UCSD-AML1 (cell line): Measurements from ENCODE around the gene NTM.

ENCODE experiments used
- DNase-seq: peaks from one replicate; lab custom pipeline; 2025; ENCODE audit not compliant: unreplicated experiment; lab: John Stamatoyannopoulos, UW

Gene NTM

GRCh38 chr11:131633921-131634715 lies 263.7 kb downstream of the NTM start:
- no peak for DNase-seq

GRCh38 chr11:131637469-131638175 lies 267.2 kb downstream of the NTM start:
- DNase-seq = no peak

GRCh38 chr11:131638889-131639288 lies 268.5 kb downstream of the NTM start:
- DNase-seq = no peak

GRCh38 chr11:131640320-131640719 lies 269.9 kb downstream of the NTM start:
- no peak for DNase-seq

GRCh38 chr11:131642756-131643531 lies 272.5 kb downstream of the NTM start:
- no peak for DNase-seq

GRCh38 chr11:131644204-131644795 lies 273.9 kb downstream of the NTM start:
- DNase-seq = no peak

GRCh38 chr11:131645237-131645636 lies 274.8 kb downstream of the NTM start:
- DNase-seq = no peak

- DNase-seq = no peak
Measured at GRCh38 chr11:131649856-131650255, 279.4 kb downstream of the NTM start.

- DNase-seq = no peak
Measured at GRCh38 chr11:131652231-131652630, 281.8 kb downstream of the NTM start.

- DNase-seq = no peak
Measured at GRCh38 chr11:131653260-131653659, 282.8 kb downstream of the NTM start.

- DNase-seq = no peak
Measured at GRCh38 chr11:131654849-131655248, 284.4 kb downstream of the NTM start.

- DNase-seq = no peak
Measured at GRCh38 chr11:131656179-131656838, 285.9 kb downstream of the NTM start.

- DNase-seq = no peak
Measured at GRCh38 chr11:131656839-131657211, 286.4 kb downstream of the NTM start.

GRCh38 chr11:131658414-131658813 lies 288.0 kb downstream of the NTM start:
- DNase-seq = no peak

GRCh38 chr11:131658952-131659351 lies 288.5 kb downstream of the NTM start:
- no peak for DNase-seq

- no peak for DNase-seq
Measured at GRCh38 chr11:131659931-131660330, 289.5 kb downstream of the NTM start.

GRCh38 chr11:131661132-131661531 lies 290.7 kb downstream of the NTM start:
- DNase-seq = no peak

- no peak for DNase-seq
Measured at GRCh38 chr11:131662317-131662972, 292.0 kb downstream of the NTM start.

GRCh38 chr11:131662993-131663392 lies 292.6 kb downstream of the NTM start:
- no peak for DNase-seq
